NCI-H446 treated with DMSO at 0.1 percent for 48 hours (cell line): ENCODE measurements around the gene SPACA5.
"Not testable (repeated sequence)": the region's sequence is repeated elsewhere in the genome, so short reads cannot be mapped to it uniquely, and the experiment has no call there.

Experiments
- DNase-seq: peaks from one replicate; lab custom pipeline; 2025; lab: John Stamatoyannopoulos, UW

SPACA5 gene

GRCh38 chrX:48006688-48007087 lies at the start of gene SPACA5:
Gene SPACA5 (plus strand): TSS chrX:48006988. CDS start chrX:48007803, 815 bp downstream.
- not testable (repeated sequence) for DNase-seq

GRCh38 chrX:47958206-47958605 lies 48.6 kb upstream of the SPACA5 start:
- not testable (repeated sequence) for DNase-seq

DNA sequence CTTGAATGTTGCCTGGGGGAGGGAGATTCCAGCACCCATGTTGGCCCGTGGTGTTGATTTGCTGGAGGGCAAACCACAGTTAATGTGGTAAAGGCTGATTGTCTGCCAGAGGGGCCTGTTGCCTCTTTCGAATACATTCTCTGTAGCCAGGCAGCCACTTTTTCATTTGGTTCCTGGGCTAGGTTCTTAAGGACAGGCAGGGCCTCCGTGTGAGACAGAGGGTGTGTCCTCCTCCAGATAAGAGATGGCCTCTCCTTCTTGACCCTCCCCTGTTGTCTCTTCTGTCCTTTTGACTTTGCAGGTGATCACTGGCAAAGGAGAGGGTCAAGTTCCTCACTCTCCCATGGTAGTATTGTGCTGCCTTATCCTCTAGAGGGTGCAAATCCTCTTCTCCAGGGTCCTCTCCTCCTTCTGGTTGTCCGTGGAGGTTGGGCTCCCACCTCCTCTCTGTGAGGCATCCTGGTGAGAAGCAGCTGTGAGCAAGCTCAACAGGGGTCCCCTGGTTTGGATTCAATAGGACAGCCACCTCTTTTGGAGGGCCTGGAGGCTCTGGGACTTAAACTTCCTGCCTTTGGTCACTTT lies 47.9 kb upstream of the SPACA5 start:
- DNase-seq, result no peak

DNA sequence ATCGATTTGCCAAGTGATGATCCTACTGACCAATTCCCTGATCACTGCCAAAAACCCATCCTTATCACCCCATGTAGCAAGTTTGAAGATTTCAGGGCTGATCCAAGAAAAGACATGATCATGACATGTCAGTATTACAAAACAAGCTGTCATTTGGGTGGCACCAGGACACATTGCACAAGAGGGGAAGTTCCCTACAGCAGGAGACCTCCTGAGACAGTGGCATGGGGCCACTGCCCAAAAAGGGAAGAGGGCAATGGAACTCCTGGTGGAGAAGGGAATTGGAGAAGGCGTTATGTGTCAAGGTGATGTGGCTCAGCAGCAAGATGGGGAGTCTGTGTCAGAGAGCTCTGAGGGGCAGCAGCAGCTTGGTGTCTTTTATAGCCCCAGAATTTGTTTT lies 46.4 kb upstream of the SPACA5 start:
- no peak for DNase-seq

DNA sequence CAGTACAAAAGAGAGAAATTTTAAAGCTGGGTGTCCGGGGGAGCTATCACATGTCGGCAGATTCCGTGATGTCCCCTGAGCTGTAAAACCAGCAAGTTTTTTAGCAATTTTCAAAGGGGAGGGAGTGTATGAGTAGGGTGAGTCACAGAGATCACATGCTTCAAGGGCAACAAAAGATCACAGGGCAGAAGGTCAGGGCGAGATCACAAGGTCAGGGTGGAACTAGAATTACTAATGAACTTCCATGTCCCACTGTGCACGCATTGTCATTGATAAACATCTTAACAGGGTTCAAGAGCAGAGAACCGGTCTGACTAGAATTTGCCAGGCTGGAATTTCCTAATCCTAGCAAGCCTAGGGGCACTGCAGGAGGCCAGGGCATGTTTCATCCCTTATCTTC lies 45.0 kb upstream of the SPACA5 start:
- DNase-seq, result not testable (repeated sequence)

DNA sequence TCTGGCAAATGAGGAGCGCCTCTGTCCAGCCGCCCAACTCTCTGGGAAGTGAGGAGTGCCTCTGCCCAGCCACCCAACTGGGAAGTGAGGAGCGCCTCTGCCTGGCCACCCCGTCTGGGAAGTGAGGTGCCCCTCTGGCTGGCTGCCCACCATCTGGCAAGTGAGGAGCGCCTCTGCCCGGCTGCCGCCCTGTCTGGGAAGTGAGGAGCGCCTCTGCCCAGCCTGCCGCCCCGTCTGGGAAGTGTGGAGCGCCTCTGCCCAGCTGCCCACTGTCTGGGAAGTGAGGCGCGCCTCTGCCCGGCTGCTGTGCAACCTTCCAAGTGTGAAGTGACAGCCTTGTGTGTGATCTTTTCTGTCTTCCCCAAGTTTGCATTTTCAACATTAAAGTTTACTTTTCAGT lies 41.3 kb upstream of the SPACA5 start:
- DNase-seq, result not testable (repeated sequence)

GRCh38 chrX:47973235-47973634 lies 33.6 kb upstream of the SPACA5 start:
- DNase-seq, result no peak

- no peak for DNase-seq
Observed at GRCh38 chrX:47976254-47977151, 30.3 kb upstream of the SPACA5 start.

- DNase-seq, result no peak
Observed at GRCh38 chrX:47991263-47992094, 15.3 kb upstream of the SPACA5 start.

DNA sequence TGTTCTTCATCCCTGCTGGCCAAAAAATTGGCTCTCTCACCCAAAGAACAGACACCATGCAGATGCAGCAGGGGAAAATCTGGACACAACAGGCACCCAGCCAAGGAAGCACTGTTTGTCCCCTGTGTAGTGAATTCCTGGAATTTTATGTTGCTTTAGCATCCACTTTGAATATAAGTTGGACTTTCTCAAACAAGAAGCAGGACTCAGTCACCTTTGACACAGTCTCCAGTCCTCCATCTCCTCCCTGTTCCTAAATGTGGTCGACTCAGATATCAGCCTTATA lies 14.8 kb upstream of the SPACA5 start:
- DNase-seq, result no peak

DNA sequence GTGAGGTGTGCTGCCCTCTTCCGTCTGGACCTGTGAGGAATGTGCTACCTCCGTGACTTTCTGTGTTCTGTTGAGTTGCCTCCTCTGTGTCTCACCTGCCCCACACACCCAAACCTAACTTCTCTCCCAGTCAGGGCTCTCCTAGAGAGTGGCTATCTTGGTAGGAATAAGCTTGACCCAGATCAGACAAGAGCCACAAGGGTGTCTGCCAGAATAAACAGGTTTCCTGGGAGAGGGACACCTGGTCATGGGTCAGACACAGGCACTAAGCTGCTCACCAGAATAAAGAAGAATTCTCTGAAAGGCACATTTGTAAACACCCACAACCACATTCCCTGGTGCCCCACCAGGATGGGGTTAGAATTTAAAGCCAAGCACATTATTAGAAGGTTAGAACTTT lies 14.1 kb upstream of the SPACA5 start:
- no peak for DNase-seq

- DNase-seq, result no peak
Observed at GRCh38 chrX:48001260-48001659, 5.5 kb upstream of the SPACA5 start.

- no peak for DNase-seq
Observed at GRCh38 chrX:48002319-48002718, 4.5 kb upstream of the SPACA5 start.

GRCh38 chrX:48002929-48003328 lies 3.9 kb upstream of the SPACA5 start:
- DNase-seq, result no peak

DNA sequence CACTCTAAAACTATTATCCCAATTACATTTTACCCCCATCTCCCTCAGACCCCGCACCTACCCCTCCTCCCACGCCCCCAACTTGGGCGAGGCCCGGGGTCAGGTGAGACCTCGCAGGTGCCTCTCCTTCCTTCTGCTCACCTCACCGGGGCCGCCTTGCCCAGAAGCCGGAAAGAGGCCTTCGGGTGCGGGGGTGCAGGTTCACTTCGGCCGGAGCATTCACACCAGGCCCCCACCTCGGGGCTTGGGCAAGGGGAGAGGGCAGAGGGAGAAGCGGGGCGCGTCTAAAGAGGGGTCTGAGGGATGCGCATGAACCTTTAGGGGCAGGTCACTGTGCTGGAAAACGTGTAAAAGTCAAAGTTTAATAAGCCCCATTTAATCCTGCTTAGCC lies 3.4 kb upstream of the SPACA5 start:
- no peak for DNase-seq

- peak; percentile 88 for DNase-seq
Observed at GRCh38 chrX:48003758-48004457, 2.9 kb upstream of the SPACA5 start, which contains the start of gene ZNF182. Gene ZNF182 (minus strand): TSS chrX:48003989. CDS start chrX:48002609, 1,380 bp downstream.

DNA sequence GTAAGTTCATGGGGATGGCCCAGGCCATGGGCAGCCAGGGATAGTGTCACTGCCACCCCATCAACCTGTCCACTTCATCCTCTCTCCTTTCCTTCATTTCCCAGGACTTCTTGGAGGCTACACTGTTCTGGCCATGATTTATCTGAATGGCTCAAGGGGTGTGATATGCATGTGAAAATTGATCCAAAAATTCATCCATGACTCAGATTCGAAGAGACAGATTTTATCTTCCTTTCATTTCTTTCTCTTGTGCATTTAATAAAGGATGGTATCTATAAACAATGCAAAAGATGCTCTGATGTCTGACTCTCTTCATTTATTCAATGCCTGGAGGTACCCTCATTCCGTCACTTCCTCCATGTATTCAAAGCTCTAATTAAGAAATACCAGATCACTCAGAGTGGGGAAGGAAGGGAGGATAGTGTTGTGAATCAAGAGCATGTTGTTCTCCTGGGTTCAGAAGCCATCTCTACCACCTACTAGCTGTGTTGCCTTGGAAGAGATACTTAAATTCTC lies 2.7 kb downstream of the SPACA5 start:
- not testable (repeated sequence) for DNase-seq

DNA sequence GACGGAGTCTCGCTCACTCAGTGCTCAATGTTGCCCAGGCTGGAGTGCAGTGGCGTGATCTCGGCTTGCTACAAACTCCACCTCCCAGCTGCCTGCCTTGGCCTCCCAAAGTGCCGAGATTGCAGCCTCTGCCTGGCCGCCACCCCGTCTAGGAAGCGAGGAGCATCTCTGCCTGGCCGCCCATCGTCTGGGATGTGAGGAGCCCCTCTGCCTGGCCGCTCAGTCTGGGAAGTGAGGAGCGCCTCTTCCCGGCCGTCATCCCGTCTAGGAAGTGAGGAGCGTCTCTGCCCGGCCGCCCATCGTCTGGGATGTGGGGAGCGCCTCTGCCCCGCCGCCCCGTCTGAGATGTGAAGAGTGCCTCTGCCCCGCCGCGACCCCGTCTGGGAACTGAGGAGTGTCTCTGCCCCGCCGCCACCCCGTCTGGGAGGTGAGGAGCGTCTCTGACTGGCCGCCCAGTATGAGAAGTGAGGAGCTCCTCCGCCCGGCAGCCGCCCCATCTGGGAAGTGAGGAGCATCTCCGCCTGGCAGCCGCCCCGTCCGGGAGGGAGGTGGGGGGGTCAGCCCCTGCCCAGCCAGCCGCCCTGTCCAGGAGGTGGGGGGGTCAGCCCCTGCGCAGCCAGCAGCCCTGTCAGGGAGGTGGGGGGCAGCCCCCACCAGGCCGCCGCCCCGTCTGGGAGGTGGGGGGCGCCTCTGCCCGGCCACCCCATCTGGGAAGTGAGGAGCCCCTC lies 10.0 kb downstream of the SPACA5 start:
- not testable (repeated sequence) for DNase-seq

DNA sequence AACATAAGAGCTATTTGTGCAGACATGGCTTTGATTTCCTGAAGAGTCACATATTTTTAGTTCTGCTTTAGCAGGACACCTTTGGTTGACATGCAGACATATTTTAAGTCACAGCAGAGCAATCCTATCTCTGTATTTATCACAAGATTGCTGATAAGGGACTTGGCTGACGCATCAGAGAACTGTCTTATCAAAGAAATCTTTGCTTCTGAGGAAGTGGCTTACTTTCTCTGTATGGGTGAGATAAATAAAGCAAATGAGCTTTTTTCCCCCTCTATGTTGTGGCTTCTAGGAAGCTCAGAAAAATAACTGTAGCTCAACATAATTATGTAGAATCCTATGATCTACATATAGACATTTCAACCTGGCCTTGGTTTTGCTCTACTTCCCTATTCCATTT lies 13.1 kb downstream of the SPACA5 start:
- DNase-seq, result not testable (repeated sequence)

GRCh38 chrX:48020472-48020871 lies 13.7 kb downstream of the SPACA5 start:
- DNase-seq, result not testable (repeated sequence)
